Right lobe of liver (tissue), 6 donors: Measurements from ENCODE around the gene PURA. TPM values are rescaled to one million over a fixed set of nuclear protein-coding genes. Genes with fewer than 3 reads are reported as not detected.

Experiments used
- ATAC-seq, 4 donors: fragments of 200-7000 bp; cut with Tn5 transposase; one replicate each; pipeline ENCODE4 v1.9.1; 2020; ENCODE audit warnings: mild to moderate bottlenecking in 4 of 4, moderate library complexity in 4 of 4
- DNase-seq, 3 donors: peaks; one replicate each; pipeline ENCODE4 v3.0.0-alpha.2; 2020
- H3K27ac ChIP-seq, 3 donors: fragments of 200-600 bp; one replicate each; pipeline ENCODE4 v1.8.0; 2022
- H3K27me3 ChIP-seq, 2 donors: fragments of 200-600 bp; one replicate each; pipeline ENCODE4 v1.8.0; 2022
- H3K36me3 ChIP-seq, 4 donors: fragments of 200-600 bp; sonication (generic) in 1 of 4; one replicate each; pipeline versions ENCODE4 v1.5.1 to v1.8.0; 2017 to 2022; ENCODE audit warnings: control low read depth in 1 of 4
- H3K4me1 ChIP-seq, 4 donors: fragments of 200-600 bp; sonication (generic) in 1 of 4; one replicate each; pipeline versions ENCODE4 v1.5.1 to v1.8.0; 2017 to 2022; ENCODE audit warnings: control low read depth in 1 of 4
- H3K4me3 ChIP-seq, 3 donors: fragments of 200-600 bp; one replicate each; pipeline ENCODE4 v1.8.0; 2022
- H3K9me3 ChIP-seq, 4 donors: fragments of 200-600 bp; sonication (generic) in 1 of 4; one replicate each; pipeline versions ENCODE4 v1.5.1 to v1.8.0; 2017 to 2022; ENCODE audit warnings: control low read depth in 1 of 4
- POLR2A ChIP-seq: fragments of 450-650 bp; IDR thresholded peaks from one replicate; pipeline ENCODE4 v1.6.1; 2017; ENCODE audit warnings: antibody characterized with exemption, mild to moderate bottlenecking
- WGBS: methylation state at CpG from one replicate; pipeline ENCODE4 v1.1.6; 2018; ENCODE audit warnings: low coverage, low lambda C conversion rate; ENCODE audit not compliant: insufficient coverage; ENCODE audit errors: missing lambda C conversion rate; 5-methylcytosine and 5-hydroxymethylcytosine counted together
- intact Hi-C, 2 donors: fragments of 100-400 bp; cut with DNase I; formaldehyde crosslinking; loops; one replicate each; pipeline versions ENCODE4 v1.11.2 to v1.14.1; 2022
- total RNA-seq, 6 experiments: library from RNA; depleted of rRNA in 2 of 6; stranded (reverse); fragments of >200 nt in 2 of 6; fragmentation: NEBNext Ultra II Directional in 3 of 6; extraction: Animal tissue kit (Norgen Biotek cat#: 25700) in 3 of 6; gene quantifications; one replicate each; pipeline versions ENCODE4 v1.1.0 to v1.2.4, GENCODE V29; 2016 to 2023
- TF ChIP-seq, protein P1 (sequence below), 4 donors: fragments of 200-600 bp in 3 of 4; fragments of 450-650 bp in 1 of 4; IDR thresholded peaks; one replicate each; pipeline versions ENCODE4 v1.5.1 to v1.8.0; 2016 to 2022; ENCODE audit warnings: antibody characterized with exemption in 4 of 4, mild to moderate bottlenecking in 2 of 4
- donor health status: DM: no; HTN: yes; CAD: no.
- donor health status: DM: no; HTN: no; CAD: no.
- donor health status: DM: no; HTN: no; CAD: no.
- donor health status: DM: no; HTN: yes; CAD: no.
- donor health status: DM: no; HTN: yes; CAD: no.

The PURA gene
- total RNA-seq, 6 experiments from 2014 or later, result 8.7 to 14.1 (median 12.1) TPM

DNA sequence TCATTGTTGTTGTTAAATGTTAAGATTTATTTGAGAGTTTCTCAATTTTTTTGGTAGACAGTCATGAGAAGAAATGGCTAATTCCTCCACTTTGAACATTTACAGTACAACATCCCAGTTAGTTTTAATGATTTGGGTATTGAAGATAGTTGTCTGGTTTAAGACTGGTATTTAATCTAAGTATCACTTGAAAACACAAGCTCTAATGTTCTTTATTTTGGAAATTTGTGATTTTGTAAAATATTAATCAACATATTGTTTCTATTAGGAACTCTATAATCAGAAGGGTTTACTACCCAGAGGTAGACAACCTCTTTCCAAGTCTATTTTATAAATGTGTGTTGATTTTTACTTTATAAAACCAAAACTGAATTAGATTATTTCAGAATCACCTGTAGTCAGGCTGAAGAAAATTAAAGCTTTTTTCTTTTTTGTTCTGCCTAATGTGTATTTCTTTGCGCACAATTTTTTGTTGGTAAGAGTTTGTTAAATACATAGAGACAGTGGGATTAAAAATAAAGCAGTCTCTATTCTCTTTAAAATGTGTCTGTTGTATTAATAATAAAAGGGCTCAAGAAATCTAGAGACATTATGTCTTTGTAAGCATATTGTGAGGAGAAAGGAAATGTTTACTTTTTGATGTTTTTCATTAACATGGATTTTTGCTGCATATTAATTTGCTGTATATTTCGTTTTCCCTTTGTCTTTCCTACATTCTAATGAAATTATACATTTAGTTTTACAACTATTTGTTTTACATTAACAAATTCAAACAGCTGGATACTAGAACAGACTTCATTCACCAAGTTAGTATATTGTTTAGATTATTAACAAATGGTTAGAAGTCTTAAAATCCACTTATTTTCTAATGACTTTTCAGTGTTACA lies 3.9 kb upstream of the PURA start:
- no peaks in the 10 kb centered on the region for H3K36me3 ChIP-seq
- TF ChIP-seq, protein P1, sequence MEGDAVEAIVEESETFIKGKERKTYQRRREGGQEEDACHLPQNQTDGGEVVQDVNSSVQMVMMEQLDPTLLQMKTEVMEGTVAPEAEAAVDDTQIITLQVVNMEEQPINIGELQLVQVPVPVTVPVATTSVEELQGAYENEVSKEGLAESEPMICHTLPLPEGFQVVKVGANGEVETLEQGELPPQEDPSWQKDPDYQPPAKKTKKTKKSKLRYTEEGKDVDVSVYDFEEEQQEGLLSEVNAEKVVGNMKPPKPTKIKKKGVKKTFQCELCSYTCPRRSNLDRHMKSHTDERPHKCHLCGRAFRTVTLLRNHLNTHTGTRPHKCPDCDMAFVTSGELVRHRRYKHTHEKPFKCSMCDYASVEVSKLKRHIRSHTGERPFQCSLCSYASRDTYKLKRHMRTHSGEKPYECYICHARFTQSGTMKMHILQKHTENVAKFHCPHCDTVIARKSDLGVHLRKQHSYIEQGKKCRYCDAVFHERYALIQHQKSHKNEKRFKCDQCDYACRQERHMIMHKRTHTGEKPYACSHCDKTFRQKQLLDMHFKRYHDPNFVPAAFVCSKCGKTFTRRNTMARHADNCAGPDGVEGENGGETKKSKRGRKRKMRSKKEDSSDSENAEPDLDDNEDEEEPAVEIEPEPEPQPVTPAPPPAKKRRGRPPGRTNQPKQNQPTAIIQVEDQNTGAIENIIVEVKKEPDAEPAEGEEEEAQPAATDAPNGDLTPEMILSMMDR (IDR thresholded peaks at IDR 0.05), result no peak
- no peak for TF ChIP-seq POLR2A
- WGBS, result 72% methylated on average over 2 of the region's 2 CpGs
- ATAC-seq, result no peak
- H3K27ac ChIP-seq, result no peak overlapping the region
- H3K9me3 ChIP-seq, result no peaks in the 10 kb centered on the region
- no peaks in the 10 kb centered on the region for H3K27me3 ChIP-seq
- H3K4me3 ChIP-seq, result no peak overlapping the region
- DNase-seq, result no peak
- intact Hi-C loops, result no loop called here
- peaks cover 0 to 27% (median 6%) of the 10 kb centered on the region in 4 donors for H3K4me1 ChIP-seq

DNA sequence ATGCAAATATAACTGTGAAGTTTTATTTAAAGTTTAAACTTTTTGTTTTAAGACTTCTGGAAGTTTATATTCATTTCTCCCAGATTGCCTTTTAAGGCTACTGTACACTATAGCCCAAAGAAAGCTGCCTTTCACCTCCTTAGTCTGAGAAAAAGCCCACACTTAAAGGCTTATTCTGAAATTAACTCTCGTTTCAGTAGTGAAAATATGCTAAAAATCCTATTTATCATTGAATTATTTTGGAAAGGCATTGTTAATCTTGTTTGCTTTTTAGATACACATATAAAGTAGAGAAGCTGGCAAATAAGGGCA lies 3.3 kb upstream of the PURA start:
- 77% methylated on average over 1 of the region's 1 CpG for WGBS
- Histone ChIP-seq H3K36me3 (no peaks in the 10 kb centered on the region), H3K27ac (no peak overlapping the region), H3K4me3 (no peak overlapping the region), H3K4me1 (peaks cover 0 to 32% (median 8%) of the 10 kb centered on the region in 4 donors), H3K9me3 (no peaks in the 10 kb centered on the region), H3K27me3 (no peaks in the 10 kb centered on the region)
- DNase-seq (no peak), ATAC-seq (no peak)
- intact Hi-C loops, result no loop called here
- TF ChIP-seq POLR2A, result no peak
- TF ChIP-seq, protein P1 (IDR thresholded peaks at IDR 0.05), result no peak

DNA sequence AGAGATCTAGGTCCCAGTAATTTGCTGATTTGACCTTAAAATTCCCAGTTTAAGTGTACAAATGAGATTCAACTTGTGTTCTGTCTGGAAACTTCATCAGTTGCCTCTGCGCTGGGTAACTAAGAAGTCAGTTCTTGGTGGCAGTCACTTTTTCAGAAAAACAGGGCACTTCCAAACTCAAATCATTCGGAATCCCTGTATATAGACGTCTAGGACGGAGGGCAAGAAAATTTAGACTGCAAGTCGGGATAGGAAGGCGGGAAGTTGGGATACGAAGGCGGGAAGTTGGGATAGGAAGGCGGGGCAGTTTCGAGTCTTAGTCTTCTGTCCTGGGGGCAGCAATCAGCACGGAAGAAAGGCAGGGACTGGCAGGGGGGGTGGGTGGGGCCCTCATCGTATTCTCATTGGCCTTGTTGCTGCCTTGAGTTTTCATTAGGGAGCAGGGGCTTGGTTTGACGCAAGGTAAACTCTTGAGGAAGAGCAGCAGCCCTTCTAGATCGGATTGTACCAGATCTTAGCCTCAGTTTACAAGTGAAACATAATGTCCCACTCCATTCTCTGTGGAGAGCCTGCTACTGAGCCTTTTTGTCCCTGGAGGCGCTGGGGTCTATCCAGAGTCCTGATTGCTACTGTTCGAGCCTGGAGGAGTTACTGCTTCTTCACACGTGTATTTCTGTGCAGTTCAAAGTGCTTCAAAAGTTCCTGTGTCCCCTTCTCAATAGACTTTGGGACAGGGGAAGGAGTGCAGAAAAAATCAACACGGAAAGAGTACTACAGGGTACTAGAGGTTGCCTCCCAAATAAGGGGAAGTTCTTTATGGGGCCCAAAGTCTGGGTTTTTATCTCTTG lies 2.7 kb upstream of the PURA start:
- Histone ChIP-seq H3K9me3 (no peaks in the 10 kb centered on the region), H3K4me3 (no peak overlapping the region), H3K27ac (no peak overlapping the region), H3K27me3 (no peaks in the 10 kb centered on the region), H3K36me3 (no peaks in the 10 kb centered on the region), H3K4me1 (peaks cover 0 to 35% (median 10%) of the 10 kb centered on the region in 4 donors)
- ATAC-seq (no peak), DNase-seq (no peak)
- TF ChIP-seq, protein P1 (IDR thresholded peaks at IDR 0.05), result no peak
- no peak for TF ChIP-seq POLR2A
- WGBS, result 72% methylated on average over 13 of the region's 18 CpGs
- intact Hi-C loops, result no loop called here

DNA sequence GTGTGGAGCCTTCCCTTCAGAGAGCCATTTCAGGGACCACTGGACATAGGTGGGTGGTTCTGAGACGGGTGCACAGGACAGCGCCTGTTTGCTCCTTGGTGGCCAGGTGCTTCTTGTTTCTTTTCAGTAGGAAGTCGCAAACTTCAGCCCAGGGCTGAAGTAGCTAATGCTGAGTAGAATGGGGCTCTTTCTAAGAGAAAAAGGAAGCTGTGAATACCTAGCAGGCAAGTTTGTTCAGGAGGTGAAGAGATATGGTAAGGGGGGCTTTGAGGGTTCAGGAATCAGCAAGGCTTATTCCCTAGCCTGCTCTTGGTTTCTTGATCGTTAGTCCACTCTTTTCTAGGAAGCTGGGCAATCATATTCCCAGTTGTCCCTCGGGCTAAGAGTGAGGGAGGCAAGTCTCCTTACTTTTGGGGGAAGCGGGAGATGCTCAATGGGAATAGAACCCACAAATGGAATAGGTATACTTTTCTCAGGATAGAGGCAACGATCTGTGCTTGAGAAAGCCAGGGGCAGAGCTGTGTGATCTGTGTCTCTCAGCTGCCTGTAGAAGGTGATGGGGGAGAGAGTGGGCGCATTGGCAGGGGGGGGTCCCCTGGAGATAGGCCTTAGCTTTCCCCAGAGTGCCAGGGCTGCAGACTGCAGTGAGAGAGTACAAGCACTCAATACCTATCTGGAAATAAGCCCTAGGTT lies 1.9 kb upstream of the PURA start:
- H3K4me3 ChIP-seq, result no peak overlapping the region
- no peaks in the 10 kb centered on the region for H3K36me3 ChIP-seq
- intact Hi-C loops, result no loop called here
- TF ChIP-seq POLR2A, result no peak
- TF ChIP-seq, protein P1 (IDR thresholded peaks at IDR 0.05), result no peak
- peaks cover 0 to 31% (median 9%) of the 10 kb centered on the region in 4 donors for H3K4me1 ChIP-seq
- no peaks in the 10 kb centered on the region for H3K27me3 ChIP-seq
- no peak for ATAC-seq
- DNase-seq, result no peak
- WGBS, result 63% methylated on average over 6 of the region's 8 CpGs
- H3K9me3 ChIP-seq, result no peaks in the 10 kb centered on the region
- H3K27ac ChIP-seq, result peak overlapping the region in 1 of 3 donors; percentile 81
